GM21717 (cell line): ENCODE data around the gene PTMS.

Experiments
- ATAC-seq: cut with Tn5 transposase; IDR thresholded peaks from one replicate; pipeline ENCODE4 v1.9.1; 2021; ENCODE audit warnings: mild to moderate bottlenecking, moderate library complexity; ENCODE audit not compliant: unreplicated experiment

The PTMS gene

DNA sequence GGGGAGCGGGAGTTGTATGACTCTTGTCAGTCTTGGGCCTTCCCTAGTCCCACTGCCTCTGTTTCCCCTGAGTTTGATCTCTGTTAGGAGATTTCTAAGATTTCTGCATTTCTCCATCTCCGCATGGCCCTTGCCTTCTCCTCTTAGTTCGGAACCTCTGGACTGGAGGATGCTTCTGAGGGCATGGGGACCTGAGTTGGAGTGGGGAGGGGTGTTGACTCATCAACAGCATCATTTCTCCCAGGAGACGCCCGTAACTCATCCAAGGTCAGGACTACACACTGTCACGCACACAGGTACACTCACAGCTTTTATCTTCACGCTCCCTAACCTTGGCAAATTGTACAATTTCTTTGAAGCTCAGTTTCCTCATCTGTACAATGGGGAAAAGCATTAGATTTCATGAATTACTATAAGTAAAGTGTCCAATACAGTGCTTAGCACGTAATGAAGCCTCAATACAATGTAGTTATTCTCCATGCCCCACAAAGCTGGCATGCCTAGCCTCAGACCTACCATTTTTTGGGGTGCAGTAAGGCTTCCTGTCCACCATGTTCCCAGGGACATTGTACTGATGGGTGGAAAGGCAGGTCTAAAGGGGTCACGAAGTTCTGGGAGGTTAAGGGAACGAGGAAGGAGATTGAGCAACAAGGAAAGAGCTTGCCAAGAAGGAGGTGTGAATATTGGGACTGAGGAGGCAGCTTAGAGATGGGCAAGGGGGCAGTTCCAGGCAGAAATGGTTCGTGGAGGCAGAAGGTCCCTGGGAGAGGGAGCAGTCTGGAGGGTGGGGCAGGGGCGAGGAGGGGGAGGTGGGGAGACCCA lies 5.6 kb downstream of the PTMS start:
- no peak for ATAC-seq

DNA sequence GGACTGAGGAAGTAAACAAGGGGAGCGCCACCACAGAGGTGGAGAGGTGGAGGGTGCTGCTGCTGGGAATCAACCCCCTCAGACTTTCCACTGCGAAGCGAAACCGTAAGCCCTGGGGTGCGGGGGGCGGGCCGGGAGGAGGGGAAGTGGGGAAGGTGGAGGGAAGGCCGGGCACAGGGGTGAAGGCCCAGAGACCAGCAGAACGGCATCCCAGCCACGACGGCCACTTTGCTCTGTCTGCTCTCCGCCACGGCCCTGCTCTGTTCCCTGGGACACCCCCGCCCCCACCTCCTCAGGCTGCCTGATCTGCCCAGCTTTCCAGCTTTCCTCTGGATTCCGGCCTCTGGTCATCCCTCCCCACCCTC lies 6.2 kb downstream of the PTMS start, which contains the start of gene LAG3:
LAG3 (plus strand) TSS at position 190 of the 365 bp plus-strand sequence. CDS start 333 bp downstream, outside the sequence.
- no peak for ATAC-seq

DNA sequence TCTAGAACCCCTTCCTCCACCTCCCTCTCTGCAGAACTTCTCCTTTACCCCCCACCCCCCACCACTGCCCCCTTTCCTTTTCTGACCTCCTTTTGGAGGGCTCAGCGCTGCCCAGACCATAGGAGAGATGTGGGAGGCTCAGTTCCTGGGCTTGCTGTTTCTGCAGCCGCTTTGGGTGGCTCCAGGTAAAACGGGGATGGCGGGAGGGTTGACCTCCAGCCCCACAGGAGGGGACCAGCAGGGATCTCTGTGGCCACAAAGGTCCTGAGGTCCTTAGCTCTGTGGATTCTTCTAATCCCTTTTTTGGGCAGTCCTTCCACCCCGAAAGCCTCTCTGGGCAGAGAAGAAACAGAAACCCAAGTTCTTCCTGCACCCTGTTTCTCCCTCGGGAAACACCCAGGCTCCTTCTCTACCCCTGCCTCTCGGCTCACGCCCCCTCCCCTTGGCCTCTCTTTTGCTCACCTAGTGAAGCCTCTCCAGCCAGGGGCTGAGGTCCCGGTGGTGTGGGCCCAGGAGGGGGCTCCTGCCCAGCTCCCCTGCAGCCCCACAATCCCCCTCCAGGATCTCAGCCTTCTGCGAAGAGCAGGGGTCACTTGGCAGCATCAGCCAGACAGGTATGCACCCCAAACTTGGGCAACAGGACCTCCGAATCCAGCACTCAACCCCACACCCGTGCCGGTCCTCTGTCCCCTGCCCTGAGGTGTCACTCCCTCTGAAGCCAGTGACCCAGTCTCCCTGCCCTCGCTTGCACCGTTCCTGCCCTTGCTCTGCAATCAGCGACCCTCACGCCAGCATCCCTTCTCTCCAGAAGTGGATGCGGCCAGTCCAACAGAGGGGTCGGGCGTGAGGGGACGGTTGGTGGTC lies 6.8 kb downstream of the PTMS start:
- ATAC-seq: no peak

DNA sequence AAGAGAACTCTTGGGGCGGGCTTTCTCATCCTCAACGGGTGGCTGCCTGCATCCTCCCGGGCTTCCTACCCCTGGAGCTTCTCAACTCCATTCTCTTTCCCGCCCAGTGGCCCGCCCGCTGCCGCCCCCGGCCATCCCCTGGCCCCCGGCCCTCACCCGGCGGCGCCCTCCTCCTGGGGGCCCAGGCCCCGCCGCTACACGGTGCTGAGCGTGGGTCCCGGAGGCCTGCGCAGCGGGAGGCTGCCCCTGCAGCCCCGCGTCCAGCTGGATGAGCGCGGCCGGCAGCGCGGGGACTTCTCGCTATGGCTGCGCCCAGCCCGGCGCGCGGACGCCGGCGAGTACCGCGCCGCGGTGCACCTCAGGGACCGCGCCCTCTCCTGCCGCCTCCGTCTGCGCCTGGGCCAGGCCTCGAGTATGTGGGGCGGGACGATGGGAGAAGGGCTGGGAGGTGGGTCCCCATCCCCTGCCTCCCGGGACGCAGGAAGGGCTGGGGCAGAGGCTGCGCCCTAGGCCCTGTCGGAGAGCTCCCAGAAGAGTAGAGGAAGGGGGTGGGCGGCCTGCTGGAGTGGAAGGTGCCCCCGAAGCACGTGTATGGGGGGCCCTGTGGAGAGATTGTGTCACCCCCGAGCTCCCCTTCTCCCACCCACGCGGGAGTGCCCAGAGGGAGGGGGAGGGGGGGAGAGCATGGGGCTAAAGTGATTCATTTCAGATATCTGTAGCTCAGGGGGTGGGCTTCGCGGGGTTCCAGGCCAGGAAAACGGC lies 7.6 kb downstream of the PTMS start:
- ATAC-seq: no peak

DNA sequence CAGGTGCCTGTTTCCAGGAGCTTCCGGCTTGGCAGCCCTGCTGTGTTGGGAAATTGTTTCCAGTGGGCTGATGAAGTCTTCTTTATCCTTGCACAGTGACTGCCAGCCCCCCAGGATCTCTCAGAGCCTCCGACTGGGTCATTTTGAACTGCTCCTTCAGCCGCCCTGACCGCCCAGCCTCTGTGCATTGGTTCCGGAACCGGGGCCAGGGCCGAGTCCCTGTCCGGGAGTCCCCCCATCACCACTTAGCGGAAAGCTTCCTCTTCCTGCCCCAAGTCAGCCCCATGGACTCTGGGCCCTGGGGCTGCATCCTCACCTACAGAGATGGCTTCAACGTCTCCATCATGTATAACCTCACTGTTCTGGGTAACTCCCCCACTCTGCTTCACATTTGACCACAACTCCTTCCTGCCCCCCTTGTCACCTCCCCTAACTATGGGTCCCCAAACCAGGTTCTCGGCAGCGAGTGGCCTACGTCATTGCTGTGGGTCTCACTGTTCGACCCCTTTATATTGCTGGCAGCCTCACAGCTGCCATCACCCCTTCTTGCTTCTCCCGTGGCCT lies 8.4 kb downstream of the PTMS start:
- no peak for ATAC-seq

DNA sequence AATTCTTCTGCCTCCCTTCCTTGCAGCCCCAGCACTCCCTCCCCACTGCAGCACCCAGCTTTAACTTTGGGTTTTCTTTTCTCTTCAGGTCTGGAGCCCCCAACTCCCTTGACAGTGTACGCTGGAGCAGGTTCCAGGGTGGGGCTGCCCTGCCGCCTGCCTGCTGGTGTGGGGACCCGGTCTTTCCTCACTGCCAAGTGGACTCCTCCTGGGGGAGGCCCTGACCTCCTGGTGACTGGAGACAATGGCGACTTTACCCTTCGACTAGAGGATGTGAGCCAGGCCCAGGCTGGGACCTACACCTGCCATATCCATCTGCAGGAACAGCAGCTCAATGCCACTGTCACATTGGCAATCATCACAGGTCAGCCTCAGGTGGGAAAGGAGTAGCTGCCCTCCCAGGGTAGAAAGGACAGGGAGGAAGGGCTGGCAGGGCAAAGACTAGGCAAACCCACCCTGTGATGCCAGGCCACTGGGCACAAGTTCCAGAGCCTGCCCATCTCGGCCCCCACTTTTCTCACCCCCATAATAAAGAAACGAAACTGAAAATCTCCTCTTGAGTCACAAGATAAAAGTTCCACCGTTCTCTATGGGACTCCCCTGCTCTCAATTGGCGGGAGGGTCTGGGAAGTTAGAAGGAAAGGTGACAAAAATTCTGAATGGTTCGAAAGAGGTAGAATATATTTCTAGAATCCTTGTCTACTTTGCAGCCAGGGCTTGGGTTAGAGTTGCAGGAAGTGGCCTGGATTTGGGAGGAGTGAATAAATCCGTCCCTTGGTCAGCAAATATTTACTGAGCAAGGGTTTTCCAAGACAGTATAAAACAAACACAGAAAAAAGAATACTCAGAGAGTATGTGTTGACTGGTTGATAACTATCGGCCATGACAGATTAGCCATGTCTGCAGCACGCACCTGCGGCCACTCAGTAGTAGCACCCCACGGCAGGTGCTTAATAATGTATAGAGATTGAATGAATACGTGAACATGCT lies 9.3 kb downstream of the PTMS start:
- no peak for ATAC-seq

DNA sequence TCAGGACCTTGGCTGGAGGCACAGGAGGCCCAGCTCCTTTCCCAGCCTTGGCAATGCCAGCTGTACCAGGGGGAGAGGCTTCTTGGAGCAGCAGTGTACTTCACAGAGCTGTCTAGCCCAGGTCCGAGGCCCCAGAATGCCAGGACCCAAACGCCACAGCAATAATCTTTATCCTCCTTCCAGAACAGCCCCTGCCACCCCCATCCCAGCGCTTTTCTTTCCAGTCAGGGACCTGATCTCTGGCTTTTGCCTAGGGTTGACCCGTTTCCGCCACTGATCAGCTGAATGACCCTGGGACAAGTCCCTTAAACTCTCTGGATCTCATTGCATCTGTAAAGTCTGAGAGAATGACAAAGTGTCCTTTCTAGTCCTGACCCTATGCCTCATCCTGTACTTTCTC lies 11.2 kb downstream of the PTMS start:
- no peak for ATAC-seq

DNA sequence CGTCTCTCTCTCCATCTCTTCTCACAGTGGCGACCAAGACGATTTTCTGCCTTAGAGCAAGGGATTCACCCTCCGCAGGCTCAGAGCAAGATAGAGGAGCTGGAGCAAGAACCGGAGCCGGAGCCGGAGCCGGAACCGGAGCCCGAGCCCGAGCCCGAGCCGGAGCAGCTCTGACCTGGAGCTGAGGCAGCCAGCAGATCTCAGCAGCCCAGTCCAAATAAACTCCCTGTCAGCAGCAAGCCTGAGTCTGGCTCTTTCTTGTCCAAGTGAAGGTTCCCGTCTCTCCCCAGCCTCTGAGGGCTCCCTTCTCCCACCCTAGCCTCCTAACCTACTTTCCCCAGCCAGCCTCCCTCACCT lies 12.0 kb downstream of the PTMS start:
- ATAC-seq: no peak

DNA sequence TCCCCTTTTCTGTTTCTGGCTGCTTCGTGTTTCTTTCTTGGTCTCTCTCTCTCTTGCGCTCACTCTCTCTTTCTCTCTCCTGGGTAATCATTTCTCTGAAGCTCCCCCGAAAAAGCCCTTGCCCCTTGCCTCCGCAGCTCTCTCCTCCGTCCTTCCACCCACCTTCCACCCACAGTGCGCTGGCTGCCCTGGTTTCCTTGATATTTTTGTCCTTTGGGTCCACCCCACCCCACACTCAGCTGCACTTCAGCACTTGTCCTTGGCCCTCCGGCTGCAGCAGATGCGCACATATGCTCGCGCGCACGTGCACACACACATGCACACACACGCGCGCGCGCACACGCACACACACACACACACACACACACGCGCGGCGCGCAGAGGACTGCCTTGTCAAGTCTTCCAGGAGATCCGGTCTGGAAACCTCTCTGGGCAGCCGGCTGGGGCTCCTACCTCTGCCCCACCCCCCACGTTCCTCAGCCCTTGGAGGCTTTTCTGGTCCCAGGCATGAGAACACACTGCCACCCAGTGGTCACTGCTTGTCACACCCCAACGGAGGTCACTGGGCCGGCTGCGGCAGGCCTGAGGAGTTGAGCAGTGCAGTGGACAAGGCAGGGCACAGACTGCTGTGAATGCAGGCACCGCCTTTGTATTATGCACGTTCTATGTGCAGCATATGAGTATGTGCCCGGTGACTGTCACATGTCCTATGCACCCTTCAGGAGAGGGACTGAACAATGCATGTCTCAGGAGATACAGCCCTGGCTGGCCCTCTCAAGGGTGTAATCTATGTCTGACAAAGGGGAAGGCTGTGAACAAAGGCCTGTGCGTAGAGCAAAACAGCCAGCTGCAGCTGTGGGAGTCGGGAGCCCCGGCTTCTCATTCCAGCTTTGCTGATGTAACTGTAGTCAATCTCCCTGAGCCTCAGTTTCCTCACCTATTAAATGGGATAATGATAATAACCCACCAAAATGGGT lies 12.7 kb downstream of the PTMS start:
- peak; percentile 62 for ATAC-seq

DNA sequence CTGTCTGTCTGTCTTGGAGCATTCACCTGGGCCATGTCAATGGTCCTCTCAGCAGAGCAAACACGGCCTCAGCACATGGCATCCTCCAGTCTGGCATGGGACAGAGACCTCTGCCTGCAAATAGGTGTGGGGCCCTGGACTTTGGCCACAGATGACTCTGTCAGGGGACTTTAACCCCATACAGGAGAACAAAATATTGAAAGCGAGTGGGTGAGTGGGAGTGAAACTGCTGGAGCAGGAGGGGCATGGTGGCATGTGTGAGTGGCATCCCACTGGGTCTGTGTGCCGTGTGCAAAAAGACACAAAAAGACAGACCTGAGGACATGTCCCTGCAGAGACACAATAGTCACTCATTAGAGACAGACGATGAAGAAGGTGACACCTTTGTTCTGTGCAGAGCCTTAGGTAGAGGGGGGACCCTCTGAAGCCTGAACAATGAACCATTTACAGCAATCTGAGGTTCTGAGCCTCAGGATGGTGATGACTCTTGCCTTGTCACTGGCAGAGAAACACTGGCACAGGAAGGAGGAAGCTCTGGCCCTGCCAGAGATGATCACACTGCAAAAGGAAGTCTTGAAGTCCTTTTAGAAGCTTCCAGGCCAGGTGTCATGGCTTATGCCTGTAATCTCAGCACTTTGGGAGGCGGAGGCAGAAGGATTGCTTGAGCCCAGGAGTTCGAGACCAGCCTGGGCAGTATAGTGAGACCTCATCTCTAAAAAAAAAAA lies 13.7 kb downstream of the PTMS start:
- ATAC-seq: no peak

DNA sequence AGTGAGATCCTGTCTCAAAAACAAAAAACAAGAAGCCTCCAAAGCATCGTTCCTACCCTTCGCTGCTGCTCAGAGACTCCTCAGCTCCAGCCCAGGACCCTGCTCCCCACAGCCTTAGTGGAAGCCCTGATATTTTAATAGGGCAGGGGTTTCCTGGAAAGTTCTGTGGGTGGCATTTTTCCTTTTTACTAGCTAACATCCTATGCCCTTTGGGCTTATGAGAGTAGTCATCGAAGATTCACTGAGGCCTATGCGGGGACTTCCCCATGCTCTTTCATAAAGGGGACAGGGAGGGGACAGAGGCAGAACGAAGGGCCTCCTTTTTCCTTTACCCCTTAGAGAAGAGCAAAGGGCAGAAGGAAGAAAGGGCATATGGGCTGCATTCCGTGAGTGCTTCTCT lies 14.4 kb downstream of the PTMS start:
- ATAC-seq: no peak

DNA sequence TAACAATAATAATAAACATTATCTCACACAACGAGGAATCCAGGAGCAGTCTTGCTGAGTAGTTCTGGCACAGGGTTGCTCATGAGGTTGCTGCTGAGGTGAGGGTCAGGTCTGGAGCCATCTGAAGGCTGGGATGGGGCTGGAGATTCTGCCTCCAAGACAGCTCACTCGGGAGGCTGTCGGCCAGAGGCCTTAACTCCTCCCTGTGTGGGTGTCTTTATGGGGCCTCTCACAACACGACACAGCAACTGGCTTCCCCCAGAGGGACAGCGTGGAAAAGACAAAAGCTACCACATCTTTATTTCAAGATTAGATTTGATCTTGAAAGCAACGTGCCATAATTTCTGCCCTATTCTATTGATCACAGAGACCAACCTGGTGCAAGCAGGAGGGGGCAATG lies 16.0 kb downstream of the PTMS start:
- no peak for ATAC-seq

DNA sequence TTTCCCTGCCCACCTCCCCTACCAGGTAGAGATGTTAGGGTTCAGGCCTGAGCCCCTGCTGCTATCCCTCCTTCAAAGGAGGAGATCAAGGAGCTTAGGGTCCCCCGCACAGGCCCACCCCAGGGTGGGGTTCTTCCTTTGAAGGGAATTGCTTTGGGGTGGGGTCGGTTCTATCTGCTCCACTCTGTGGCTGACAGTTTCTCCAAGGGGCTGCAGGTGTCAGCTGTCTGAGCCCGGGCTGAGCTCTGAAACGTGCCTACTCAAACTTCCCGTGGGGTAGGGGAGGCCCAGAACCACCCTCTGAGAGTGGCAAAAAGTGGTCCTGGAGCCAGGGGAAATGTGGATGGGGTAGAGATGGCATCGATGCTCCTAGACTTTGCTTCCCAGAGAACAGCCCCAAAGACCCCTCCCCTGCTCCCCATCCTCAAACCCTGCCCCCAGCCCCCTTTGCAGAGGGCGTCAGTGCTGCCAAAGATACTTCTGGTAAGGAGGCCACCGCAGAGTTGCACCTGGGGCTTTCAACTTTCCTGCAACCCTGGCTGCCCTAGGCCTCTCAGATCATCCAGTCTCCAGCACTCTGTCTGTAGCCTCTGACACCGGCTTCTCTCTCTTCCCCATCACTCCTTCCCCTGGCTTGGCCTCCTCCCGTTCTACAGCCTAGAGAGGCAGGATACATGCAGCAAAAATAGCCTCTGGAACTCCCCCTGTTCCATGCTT lies 16.8 kb downstream of the PTMS start:
- ATAC-seq: no peak

DNA sequence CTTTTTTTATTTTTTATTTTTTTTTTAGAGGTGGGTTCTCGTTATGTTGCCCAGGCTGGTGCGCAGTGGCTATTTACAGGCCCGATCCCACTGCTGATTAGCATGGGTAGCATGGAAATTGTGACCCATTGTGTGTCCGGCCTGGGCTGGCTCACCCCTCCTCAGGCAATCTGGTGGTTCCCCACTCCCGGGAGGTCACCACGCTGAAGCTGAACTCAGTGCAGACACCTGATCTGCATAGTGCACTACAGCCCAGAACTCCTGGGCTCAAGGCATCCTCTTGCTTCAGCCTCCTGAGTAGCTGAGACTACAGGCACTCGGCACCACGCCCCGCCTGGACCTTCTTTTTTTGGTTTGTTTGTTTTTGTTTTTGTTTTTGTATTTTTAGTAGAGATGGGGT lies 17.7 kb downstream of the PTMS start:
- no peak for ATAC-seq

DNA sequence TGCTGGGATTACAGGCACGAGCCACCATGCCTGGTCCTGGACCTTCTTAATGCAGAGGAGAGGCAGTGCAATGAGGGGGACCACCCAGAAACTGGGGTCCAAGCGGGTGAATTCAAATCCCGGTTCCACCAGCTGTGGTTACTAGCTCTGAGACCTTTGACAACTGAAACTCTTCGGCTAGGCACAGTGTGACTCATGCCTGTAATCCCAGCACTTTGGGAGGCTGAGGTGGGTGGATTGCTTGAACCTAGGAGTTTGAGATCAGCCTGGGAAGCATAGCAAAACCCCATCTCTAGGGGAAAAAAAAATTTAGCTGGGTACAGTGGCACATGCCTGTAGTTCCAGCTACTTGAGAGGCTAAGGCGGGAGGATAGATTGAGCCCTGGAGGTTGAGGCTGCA lies 18.1 kb downstream of the PTMS start:
- ATAC-seq: no peak

DNA sequence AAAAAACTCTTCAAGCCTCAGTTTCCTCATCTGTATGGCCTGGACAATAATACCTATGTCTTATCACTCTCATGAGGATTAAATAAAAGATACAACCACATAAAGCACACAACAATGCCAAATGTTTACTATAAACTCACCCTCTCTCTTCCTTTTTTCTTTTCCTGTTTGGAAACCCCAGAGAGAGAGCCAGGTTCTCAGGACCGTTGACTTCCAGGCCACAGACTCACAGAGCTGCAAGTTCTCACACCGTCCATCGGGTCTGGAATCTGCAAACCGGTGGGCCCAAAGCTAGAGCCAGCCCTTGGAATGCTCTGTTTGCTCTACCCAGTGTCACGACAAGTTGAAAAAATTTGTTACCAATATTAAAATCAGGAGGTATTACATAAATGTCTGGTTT lies 18.6 kb downstream of the PTMS start:
- no peak for ATAC-seq

DNA sequence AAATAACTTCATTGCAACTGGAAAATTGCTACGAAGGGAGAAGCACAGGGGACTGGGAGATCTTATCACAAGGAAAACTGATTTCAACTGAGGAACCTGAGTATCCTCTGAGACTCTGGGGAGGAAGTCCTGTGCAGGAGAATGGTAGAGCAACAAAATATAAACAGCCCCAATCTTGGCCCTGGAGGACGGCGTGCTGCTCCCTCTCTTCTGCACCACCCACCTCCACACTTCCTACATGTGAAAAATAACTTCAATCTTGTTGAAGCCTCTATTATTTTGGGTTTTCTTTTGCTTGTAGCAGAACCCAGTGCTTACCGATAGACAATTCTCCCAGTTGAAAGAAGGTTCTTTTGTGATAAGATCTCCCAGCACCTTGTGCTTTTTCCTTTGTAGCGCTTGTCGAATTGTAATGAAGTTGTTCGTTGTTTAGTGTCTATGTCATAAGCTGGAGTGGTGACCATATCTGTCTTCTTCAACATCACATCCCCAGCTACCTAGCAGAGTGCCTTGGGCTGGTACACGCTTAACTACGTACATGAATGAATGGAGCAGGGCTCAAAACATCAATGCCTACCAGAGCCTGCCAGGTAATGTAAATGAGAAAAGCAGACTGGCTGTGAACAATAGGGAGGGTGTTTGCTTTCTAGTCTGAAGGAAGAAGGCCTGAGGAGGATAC lies 20.4 kb downstream of the PTMS start:
- no peak for ATAC-seq
